BLaER1 (cell line): ENCODE data around the gene INHBA.
A peak's percentile ranks its signal among the peaks of the same experiment; 100 is the strongest.

ENCODE experiments used
- H3K27ac ChIP-seq: shearing (Covaris generic); formaldehyde crosslinking; 2 replicates; pipeline ENCODE4 v1.8.1; 2022
- H3K27me3 ChIP-seq: shearing (Covaris generic); formaldehyde crosslinking; 2 replicates; pipeline ENCODE4 v1.8.1; 2022
- H3K36me3 ChIP-seq: shearing (Covaris generic); formaldehyde crosslinking; 2 replicates; pipeline ENCODE4 v1.8.1; 2022
- H3K4me1 ChIP-seq: shearing (Covaris generic); formaldehyde crosslinking; 2 replicates; pipeline ENCODE4 v1.8.1; 2022
- H3K4me2 ChIP-seq: shearing (Covaris generic); formaldehyde crosslinking; 2 replicates; pipeline ENCODE4 v1.8.1; 2022
- H3K4me3 ChIP-seq: shearing (Covaris generic); formaldehyde crosslinking; 2 replicates; pipeline ENCODE4 v1.8.1; 2022
- H3K9ac ChIP-seq: shearing (Covaris generic); formaldehyde crosslinking; 2 replicates; pipeline ENCODE4 v1.8.1; 2022
- H3K9me3 ChIP-seq: shearing (Covaris generic); formaldehyde crosslinking; 2 replicates; pipeline ENCODE4 v1.8.1; 2022
- H4K20me1 ChIP-seq: shearing (Covaris generic); formaldehyde crosslinking; 2 replicates; pipeline ENCODE4 v1.8.1; 2022
- Cebpa-rat ChIP-seq: shearing (Covaris generic); IDR thresholded peaks from 2 replicates; pipeline ENCODE4 v1.8.1; 2022

The INHBA gene

DNA sequence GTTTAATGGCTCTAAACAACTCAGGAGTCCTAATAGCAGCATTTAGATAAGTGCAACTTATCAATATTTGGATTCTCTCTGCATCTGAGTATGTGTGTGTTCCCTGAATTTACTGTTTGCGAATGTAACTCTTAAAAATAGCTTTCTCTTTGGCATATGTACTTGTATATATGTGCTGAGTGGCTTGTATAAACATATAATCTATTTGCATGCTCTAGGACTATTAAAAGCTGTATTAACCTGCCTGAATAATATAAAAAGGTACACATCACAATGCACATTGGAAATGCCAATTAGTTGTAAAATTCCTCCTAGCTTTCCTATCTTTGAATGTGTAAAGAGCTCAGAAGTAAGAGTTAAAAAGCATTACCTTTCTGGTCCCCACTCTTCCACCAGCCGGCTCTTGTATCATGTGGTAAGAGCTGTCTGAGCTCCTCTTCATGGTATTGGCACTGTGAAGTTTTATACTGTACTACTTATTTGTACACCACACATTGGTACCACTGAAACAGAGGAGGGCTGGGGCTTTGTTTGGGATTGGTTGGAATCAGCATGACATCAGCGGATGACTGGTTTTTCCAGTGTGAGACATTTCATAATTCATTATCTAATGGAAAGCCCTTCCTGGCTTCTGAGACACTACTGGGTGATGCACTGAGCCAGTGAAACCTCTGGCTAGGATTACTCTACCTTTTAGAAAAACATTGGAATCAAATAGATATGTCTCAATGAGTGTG is at the start of gene INHBA:
TSS of gene INHBA (minus strand) at position 456 of the 737 bp plus-strand sequence. CDS start 2,716 bp downstream, outside the sequence.
- H4K20me1 ChIP-seq = no peaks in the 10 kb centered on the region
- no peak within 1 kb of the TSS for H3K9ac ChIP-seq
- no peak within 1 kb of the TSS for H3K4me3 ChIP-seq
- TF ChIP-seq Cebpa-rat = no peak
- H3K27me3 ChIP-seq = peaks cover 37% of the 10 kb centered on the region
- H3K4me2 ChIP-seq = no peak within 1 kb of the TSS
- H3K36me3 ChIP-seq = no peaks in the 10 kb centered on the region
- H3K27ac ChIP-seq = no peak within 1 kb of the TSS
- peaks cover 15% of the 10 kb centered on the region for H3K4me1 ChIP-seq
- no peaks in the 10 kb centered on the region for H3K9me3 ChIP-seq

DNA sequence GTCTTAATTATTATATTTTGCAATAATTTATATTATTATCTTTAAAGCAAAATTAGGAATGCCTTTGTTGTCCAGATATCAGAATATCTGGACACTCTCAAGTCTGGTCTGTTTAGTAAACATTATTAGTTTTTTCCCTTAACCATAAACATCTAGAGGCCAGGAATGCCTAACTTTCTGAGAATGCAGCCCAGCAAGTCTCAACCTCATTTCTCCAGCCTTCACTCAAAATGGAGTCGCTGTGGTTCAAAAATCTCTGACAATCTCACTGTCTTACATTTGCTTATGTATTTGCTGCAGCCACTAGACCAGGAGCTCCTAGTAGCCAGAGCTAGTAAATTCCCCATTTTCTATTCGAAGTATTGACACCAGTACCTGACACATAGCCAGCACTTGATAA is 49.7 kb upstream of the INHBA start:
- H3K9ac ChIP-seq = no peak overlapping the region
- no peaks in the 10 kb centered on the region for H3K4me1 ChIP-seq
- peaks cover 36% of the 10 kb centered on the region for H3K9me3 ChIP-seq
- no peaks in the 10 kb centered on the region for H4K20me1 ChIP-seq
- no peaks in the 10 kb centered on the region for H3K27me3 ChIP-seq
- no peaks in the 10 kb centered on the region for H3K36me3 ChIP-seq
- no peak for TF ChIP-seq Cebpa-rat
- no peak overlapping the region for H3K4me2 ChIP-seq
- no peak overlapping the region for H3K4me3 ChIP-seq
- H3K27ac ChIP-seq = no peak overlapping the region

DNA sequence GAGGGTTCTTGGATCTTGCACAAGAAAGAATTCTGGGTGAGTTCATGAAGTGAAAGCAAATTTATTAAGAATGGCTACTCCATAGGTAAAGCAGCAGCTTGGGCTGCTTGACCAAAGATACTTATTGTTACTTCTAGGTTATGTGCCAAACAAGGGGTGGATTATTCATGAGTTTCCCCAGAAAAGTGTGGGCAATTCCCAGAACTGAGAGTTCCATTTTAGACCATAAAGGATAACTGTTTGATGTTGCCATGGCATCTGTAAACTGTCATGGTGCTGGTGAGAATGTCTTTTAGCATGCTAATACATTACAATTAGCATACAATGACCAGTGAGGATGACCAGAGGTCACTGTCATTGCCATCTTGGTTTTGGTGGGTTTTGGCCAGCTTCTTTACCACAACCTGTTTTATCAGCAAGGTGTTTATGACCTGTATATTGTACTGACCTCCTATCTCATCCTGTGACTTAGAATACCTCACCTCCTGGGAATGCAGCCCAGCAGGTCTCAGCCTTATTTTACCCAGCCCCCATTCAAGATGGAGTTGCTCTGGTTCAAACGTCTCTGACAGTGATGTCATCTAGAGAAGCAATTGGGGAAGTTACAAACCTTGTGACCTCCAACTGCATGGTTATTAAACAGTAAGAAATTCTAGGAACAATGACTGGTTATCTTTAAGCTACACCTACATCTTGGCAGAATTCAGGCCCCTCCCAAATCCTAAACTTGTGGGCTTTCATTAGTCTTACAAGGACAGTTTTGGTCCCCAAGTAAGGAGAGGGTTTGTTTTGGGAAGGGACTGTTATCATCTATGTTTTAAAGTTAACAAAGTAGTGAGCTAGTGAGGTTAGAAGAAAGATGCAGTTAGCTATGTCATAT is 48.0 kb upstream of the INHBA start:
- no peak overlapping the region for H3K27ac ChIP-seq
- H3K4me3 ChIP-seq = no peak overlapping the region
- no peaks in the 10 kb centered on the region for H3K36me3 ChIP-seq
- H3K27me3 ChIP-seq = no peaks in the 10 kb centered on the region
- H3K4me1 ChIP-seq = no peaks in the 10 kb centered on the region
- H4K20me1 ChIP-seq = no peaks in the 10 kb centered on the region
- no peak overlapping the region for H3K9ac ChIP-seq
- TF ChIP-seq Cebpa-rat = no peak
- no peak overlapping the region for H3K4me2 ChIP-seq
- peaks cover 20% of the 10 kb centered on the region for H3K9me3 ChIP-seq

DNA sequence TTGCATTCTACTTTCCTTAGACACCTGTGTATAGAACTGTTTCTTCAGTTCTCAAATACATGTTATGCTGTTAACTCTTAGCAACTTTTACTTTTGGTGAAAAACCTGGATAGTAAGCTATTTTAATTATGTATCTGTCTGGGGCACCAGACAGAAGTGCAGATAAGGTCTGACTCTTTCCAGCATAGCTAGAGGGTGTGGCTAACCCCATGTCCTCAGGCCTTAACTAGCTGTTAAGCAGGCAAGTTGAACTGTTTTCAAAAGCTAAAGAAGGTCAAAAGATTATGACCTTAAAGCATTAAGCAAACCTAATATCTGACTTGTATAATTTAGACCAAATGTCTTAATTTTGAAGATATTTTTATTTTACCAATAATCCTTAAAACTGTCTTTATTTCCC is 45.1 kb upstream of the INHBA start:
- H3K9me3 ChIP-seq = peaks cover 8% of the 10 kb centered on the region; the same call in 1 of the 2 replicates
- H3K9ac ChIP-seq = no peak overlapping the region
- no peak overlapping the region for H3K4me2 ChIP-seq
- H3K4me3 ChIP-seq = no peak overlapping the region
- TF ChIP-seq Cebpa-rat = no peak
- no peaks in the 10 kb centered on the region for H3K27me3 ChIP-seq
- H4K20me1 ChIP-seq = no peaks in the 10 kb centered on the region
- no peak overlapping the region for H3K27ac ChIP-seq
- no peaks in the 10 kb centered on the region for H3K4me1 ChIP-seq
- H3K36me3 ChIP-seq = no peaks in the 10 kb centered on the region

DNA sequence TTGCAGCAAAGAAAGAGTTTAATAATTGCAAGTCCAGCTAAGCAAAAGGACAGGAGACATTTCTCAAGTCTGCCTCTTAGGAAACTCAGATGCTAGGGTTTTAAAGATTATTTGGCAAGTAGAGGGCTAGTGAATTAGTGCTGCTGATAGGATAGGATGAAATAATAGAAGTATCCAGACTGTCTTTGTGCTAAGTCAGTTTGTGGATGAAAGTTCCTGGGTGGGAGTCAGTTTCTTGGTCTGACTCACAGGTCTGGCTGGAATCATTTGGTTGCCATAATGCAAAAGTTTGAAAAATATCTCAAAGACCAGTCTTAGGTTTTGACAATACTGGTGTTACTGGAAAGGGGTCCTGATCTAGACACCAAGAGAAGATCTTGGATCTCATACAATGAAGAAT is 42.6 kb upstream of the INHBA start:
- Histone ChIP-seq H3K27me3 (no peaks in the 10 kb centered on the region), H3K4me1 (no peaks in the 10 kb centered on the region), H3K4me2 (no peak overlapping the region), H3K9me3 (peaks cover 26% of the 10 kb centered on the region), H4K20me1 (no peaks in the 10 kb centered on the region), H3K4me3 (no peak overlapping the region), H3K27ac (no peak overlapping the region), H3K36me3 (no peaks in the 10 kb centered on the region), H3K9ac (no peak overlapping the region)
- TF ChIP-seq Cebpa-rat = no peak

DNA sequence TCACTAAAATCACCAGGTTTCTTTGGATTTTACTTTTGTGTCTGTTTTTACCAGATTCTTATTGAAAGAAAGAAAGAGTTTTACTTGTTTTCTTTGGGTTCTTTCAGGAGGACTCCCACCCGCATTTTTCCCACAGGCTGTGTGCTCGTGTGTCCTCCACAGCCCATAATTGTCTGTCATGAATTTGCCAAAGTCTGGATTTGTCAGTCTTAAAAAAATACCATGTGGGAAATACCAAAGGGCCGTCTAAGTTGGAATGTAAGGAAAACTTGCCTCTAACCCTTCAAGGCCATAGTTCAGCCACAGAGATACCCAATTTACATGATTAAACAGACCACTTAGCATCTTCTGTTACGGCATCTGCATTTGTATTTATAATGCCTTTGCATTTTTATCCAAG is 41.3 kb upstream of the INHBA start:
- Histone ChIP-seq H3K9ac (no peak overlapping the region), H3K4me2 (no peak overlapping the region), H3K27me3 (no peaks in the 10 kb centered on the region), H3K36me3 (no peaks in the 10 kb centered on the region), H3K9me3 (peaks cover 26% of the 10 kb centered on the region), H4K20me1 (no peaks in the 10 kb centered on the region), H3K4me3 (no peak overlapping the region), H3K27ac (no peak overlapping the region), H3K4me1 (no peaks in the 10 kb centered on the region)
- no peak for TF ChIP-seq Cebpa-rat

DNA sequence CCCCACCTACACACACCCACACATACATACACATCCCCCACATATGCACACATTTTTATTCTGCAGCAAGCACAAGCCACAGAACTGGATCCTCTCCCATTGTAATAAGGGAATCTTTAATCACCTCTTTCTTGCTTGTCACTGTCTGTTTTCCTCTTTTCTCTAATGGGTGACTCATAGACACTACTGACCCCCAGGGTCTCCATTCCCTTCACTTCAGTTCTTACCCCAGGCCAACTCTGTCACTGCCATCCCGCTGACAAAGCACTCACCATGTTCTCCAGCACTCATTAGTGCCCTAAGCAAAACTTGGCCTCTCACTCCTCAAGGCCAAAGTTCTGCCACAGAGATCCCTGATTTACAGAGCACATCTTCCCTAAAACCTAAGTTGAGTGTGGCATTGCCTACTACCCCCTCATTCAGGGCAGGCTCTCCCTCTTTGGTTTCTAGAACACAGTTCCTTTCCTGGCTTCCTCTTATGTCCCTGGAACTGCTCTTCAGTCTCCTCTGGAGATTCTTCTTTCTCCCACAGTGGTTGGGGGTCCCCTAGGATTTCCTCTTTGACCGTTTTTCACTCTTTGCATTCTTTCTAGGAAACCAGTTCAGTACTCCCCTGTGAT is 39.6 kb upstream of the INHBA start:
- Histone ChIP-seq H3K9me3 (peaks cover 26% of the 10 kb centered on the region), H3K27ac (no peak overlapping the region), H3K27me3 (no peaks in the 10 kb centered on the region), H3K4me1 (no peaks in the 10 kb centered on the region), H3K4me3 (no peak overlapping the region), H3K9ac (no peak overlapping the region), H3K36me3 (no peaks in the 10 kb centered on the region), H4K20me1 (no peaks in the 10 kb centered on the region), H3K4me2 (no peak overlapping the region)
- TF ChIP-seq Cebpa-rat = no peak

DNA sequence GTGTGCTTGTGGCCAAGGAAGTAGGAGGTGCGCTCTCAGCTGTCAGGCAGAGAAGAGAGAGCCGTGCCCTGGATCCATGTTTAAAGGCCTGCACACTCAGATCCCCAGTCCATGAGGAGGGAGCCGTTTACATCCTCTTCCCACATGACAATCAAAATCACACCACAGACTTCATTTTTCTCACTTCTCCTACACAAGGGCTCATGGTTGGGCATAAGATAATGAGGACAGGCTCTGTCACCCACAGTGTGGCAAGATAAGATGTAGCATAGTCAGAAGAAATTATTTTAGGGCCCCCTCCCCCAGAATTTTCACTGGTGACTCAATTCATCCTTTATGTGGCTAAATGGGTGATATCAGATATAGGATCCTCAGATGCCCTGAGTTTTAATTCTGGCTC is 35.9 kb upstream of the INHBA start:
- Histone ChIP-seq H3K27ac (no peak overlapping the region), H3K36me3 (no peaks in the 10 kb centered on the region), H3K9ac (no peak overlapping the region), H3K9me3 (peaks cover 21% of the 10 kb centered on the region), H3K4me3 (no peak overlapping the region), H3K27me3 (no peaks in the 10 kb centered on the region), H4K20me1 (no peaks in the 10 kb centered on the region), H3K4me2 (no peak overlapping the region), H3K4me1 (peaks cover 9% of the 10 kb centered on the region)
- TF ChIP-seq Cebpa-rat = no peak

DNA sequence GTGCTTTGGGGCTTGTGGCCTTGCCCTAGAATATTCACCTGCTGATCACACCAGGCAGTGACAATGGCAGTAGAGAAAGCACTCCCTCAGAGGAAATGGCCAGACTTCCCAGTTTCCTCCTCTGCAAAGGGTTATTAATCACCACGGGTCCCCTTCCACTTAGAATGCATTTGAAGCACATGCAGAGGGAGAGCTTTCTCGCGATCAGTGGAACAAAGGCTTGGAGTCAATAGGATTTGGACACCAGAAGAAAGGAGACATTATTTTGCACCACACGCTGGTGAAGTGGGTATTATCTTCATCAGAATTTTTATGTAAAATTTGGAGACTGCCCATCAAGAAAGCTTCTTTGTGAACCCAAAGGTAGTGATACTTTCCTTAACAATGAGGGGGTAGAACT is 35.4 kb upstream of the INHBA start:
- peaks cover 18% of the 10 kb centered on the region for H3K9me3 ChIP-seq
- H3K4me1 ChIP-seq = peaks cover 9% of the 10 kb centered on the region
- H3K9ac ChIP-seq = no peak overlapping the region

DNA sequence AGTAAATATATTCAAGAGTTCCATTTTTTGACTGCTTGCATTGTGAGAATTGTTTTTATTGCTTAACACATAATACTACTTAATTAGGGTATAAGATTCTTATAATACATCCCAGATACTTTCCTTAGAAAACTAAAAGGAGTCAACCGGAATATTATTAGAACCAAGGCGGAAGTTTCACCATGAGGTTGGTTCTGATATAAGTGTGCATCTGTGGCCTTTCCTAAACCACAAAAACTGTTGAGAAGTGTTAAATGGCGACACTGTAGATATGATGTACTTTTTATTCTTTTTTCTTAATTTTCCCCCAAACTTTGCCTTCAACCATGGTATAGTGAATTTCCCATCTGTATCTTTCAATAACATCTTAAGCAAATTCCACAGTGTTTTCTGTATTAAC is 32.3 kb upstream of the INHBA start:
- 0 out of 2 replicates have a peak overlapping the region, but pooled peaks have one; percentile 32 for H3K27ac ChIP-seq
- no peaks in the 10 kb centered on the region for H3K27me3 ChIP-seq
- TF ChIP-seq Cebpa-rat = no peak
- no peak overlapping the region for H3K4me3 ChIP-seq
- no peaks in the 10 kb centered on the region for H3K36me3 ChIP-seq
- H3K9me3 ChIP-seq = no peaks in the 10 kb centered on the region
- H3K4me1 ChIP-seq = peaks cover 9% of the 10 kb centered on the region
- H3K9ac ChIP-seq = no peak overlapping the region
- peak overlapping the region; percentile 48 for H3K4me2 ChIP-seq
- no peaks in the 10 kb centered on the region for H4K20me1 ChIP-seq

More for the DNA sequence above, 35.4 kb upstream of the INHBA start:
- no peaks in the 10 kb centered on the region for H4K20me1 ChIP-seq
- H3K4me3 ChIP-seq = no peak overlapping the region
- H3K4me2 ChIP-seq = no peak overlapping the region
- H3K27ac ChIP-seq = no peak overlapping the region
- H3K27me3 ChIP-seq = no peaks in the 10 kb centered on the region
- no peaks in the 10 kb centered on the region for H3K36me3 ChIP-seq
- TF ChIP-seq Cebpa-rat = no peak
